Measurements from ENCODE around the gene LRP1B.
"Not testable (repeated sequence)": the region's sequence is repeated elsewhere in the genome, so short reads cannot be mapped to it uniquely, and the experiment has no call there.

LRP1B gene

DNA sequence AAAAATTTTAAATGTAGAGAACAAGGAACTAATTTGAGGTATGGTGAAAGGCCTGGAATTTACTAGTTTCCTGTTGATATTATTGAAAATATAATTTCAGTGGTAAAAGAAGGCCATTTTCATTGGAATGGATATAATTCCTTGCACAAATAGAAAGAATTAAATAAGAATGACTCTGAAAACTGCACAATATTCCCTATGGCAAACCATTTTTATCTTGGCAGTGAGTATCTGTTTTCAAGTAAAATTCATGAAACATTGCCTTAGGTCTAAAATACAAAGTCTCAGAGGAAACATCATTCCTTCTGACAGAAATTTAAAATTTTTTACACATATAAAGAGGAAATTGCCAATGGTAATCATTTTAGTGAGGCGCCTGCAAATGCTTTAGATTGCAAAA, 1468.3 kb downstream of the LRP1B start:
- no peak for DNase-seq (ENCODE audit: low spot score in 2 of 2)
- Mint-ChIP-seq H3K27ac (no peak overlapping the region), H3K36me3 (no peaks in the 10 kb centered on the region), H3K4me1 (no peaks in the 10 kb centered on the region), H3K4me3 (no peak overlapping the region), H3K9me3 (peaks cover 15% of the 10 kb centered on the region)
- ATAC-seq: no peak

DNA sequence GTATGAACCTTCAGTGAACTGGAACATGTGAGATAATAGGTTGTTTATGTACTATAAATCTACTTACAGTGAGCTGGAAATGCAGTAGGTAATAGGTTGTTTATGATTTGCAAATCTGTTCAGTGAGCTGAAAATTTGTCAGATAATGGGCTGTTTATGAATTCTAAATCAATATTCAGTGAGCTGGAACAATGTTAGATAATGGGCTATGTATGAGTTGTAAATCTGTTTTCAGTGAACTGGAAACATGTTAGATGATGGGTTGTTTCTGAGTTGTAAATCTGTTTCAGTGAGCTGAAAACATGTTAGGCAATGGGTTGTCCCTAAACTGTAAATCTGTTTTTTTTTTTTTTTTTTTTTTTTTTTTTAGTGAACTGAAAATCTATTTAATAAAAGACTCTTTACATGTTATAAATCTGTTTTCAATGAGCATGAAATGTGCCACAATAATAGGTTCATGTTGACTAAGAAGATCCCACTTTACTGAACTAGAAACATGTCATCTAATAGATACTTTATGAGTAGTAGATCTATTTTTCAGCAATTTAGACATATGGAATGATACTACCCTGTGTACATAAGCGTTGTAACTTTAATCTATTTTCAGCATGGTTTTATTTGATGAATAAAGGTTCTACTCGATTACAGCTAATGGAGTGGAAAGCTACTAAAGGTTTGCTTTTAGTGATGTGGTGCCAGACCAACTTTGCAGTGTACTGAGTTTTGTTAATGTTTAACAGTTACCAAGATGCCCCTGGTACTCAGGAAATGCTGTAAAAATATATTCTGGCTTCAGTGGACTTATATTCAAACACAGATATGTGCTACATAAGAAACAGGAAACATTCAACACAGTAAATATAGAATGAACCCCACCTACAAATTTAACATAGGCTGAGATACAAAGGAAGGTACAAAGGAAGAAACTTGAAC, 1471.8 kb downstream of the LRP1B start:
- ATAC-seq (no peak), DNase-seq (ENCODE audit: low spot score in 2 of 2) (no peak)
- Mint-ChIP-seq H3K4me3 (no peak overlapping the region), H3K36me3 (no peaks in the 10 kb centered on the region), H3K4me1 (no peaks in the 10 kb centered on the region), H3K9me3 (peaks cover 13% of the 10 kb centered on the region), H3K27ac (no peak overlapping the region)

DNA sequence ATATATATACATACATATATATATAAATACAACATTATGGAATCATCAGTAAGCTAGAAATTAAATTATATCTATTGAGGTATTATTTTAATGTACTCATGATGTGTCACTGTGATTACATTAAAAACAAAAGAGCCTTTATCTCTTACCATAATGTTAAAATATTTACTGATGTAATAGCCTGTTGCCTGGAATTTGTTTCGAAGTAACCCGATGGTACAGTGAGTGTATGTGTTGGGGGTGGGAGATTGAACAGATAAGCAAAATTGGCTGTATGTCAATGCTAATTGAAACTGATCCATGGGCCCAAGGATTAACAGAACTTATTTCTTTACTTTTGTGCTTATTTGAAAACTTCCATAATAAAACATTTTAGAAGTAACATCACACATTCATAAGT, 1473.2 kb downstream of the LRP1B start:
- Mint-ChIP-seq H3K27ac (no peak overlapping the region), H3K4me3 (no peak overlapping the region), H3K9me3 (peaks cover 14% of the 10 kb centered on the region), H3K4me1 (no peaks in the 10 kb centered on the region), H3K36me3 (no peaks in the 10 kb centered on the region)
- no peak for ATAC-seq
- no peak for DNase-seq (ENCODE audit: low spot score in 2 of 2)

DNA sequence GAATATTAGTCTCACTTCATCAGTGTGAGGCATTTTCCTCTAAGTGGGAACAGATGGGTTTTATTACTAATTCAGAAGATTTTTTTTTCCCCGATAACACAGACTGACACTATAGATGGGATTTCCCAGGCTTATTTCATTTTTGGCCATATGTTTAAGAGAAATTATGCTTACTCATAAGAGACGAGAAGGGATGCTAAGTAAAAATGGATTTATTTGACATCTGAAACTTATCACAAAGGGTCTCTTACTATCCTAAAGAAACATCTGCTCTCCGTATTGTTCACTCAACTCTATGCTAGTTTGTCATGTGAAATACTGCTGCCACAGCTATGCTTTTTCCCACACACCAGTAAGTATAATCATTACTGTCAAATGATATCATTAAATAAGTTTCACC, 1476.3 kb downstream of the LRP1B start:
- DNase-seq (ENCODE audit: low spot score in 2 of 2): no peak
- no peaks in the 10 kb centered on the region for H3K36me3 Mint-ChIP-seq
- H3K4me3 Mint-ChIP-seq: no peak overlapping the region
- no peak overlapping the region for H3K27ac Mint-ChIP-seq
- no peak for ATAC-seq
- H3K9me3 Mint-ChIP-seq: peaks cover 6% of the 10 kb centered on the region
- H3K4me1 Mint-ChIP-seq: no peaks in the 10 kb centered on the region

DNA sequence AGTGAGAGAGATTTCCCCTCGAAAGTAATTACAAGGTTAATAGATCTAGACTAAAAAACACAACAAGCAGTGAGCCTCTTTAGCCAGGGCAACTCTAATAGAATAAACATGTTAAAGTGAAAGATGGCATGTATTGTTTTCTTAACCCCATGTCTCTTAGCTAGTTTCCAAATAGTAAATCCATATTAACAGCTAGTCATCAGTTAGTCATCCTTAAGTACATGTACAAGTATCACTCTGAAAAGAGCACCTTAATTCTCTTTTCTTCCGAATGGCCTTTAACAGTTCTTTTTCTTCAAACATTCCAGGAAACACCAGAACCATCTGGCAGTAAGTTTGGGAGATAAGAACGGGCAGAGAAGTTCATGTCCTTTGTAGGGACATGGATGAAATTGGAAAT, 1480.0 kb downstream of the LRP1B start:
- H3K4me1 Mint-ChIP-seq: no peaks in the 10 kb centered on the region
- H3K27ac Mint-ChIP-seq: no peak overlapping the region
- no peak for ATAC-seq
- no peaks in the 10 kb centered on the region for H3K36me3 Mint-ChIP-seq
- H3K9me3 Mint-ChIP-seq: peaks cover 12% of the 10 kb centered on the region
- no peak for DNase-seq (ENCODE audit: low spot score in 2 of 2)
- no peak overlapping the region for H3K4me3 Mint-ChIP-seq

- H3K4me1 Mint-ChIP-seq, H3K27ac Mint-ChIP-seq: not testable (repeated sequence)
- H3K9me3 Mint-ChIP-seq: peaks cover 12% of the 10 kb centered on the region
Observed at GRCh38 chr2:140650134-140650533, 1480.7 kb downstream of the LRP1B start.

DNA sequence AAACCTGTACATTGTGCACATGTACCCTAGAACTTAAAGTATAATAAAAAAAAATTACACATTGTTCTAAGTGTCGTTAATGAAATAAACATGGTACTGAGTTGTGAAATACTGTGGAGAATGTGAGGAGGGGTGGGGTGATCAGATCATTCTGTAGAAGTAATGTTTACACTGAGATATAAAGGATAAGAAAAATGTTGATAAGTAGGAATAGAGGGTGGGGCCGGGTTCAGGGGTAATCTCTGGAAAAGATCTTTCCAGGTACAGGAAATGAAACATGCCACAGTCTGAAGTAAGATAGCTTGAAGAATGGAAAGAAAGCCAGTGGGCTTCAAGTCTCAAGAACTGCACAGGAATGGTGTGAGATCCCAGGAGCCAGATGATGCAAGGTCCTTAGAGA, 1482.4 kb downstream of the LRP1B start:
- no peak overlapping the region for H3K27ac Mint-ChIP-seq
- H3K36me3 Mint-ChIP-seq: no peaks in the 10 kb centered on the region
- no peaks in the 10 kb centered on the region for H3K4me1 Mint-ChIP-seq
- no peak for DNase-seq (ENCODE audit: low spot score in 2 of 2)
- H3K4me3 Mint-ChIP-seq: no peak overlapping the region
- peaks cover 12% of the 10 kb centered on the region for H3K9me3 Mint-ChIP-seq
- ATAC-seq: no peak

More at GRCh38 chr2:140650134-140650533, 1480.7 kb downstream of the LRP1B start:
- not testable (repeated sequence) for H3K36me3 Mint-ChIP-seq; H3K4me3 Mint-ChIP-seq; ATAC-seq; DNase-seq (ENCODE audit: low spot score in 2 of 2)

DNA sequence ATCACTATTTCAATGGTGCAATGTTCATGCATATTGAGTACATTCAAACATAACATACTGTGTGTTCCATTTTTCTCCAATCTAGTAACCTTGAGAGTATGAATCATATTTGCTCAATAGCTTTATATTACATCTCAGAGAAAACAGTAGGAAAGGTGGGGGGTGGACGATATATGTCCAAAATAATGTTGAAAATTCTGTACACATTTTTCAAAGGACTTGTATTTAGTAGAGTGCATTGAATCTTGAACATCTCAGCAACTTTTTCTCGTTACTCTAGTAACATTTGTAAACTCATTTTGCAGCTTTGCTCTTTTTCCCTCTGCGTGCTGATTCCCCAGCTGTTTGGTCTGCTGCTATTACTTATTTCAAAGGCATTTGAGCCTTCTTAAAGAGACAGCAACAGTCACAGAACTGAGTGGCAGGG, 1487.0 kb downstream of the LRP1B start:
- ATAC-seq: no peak
- Mint-ChIP-seq H3K27ac (no peak overlapping the region), H3K36me3 (no peaks in the 10 kb centered on the region), H3K9me3 (peaks cover 8% of the 10 kb centered on the region), H3K4me1 (no peaks in the 10 kb centered on the region), H3K4me3 (no peak overlapping the region)
- DNase-seq (ENCODE audit: low spot score in 2 of 2): no peak

GRCh38 chr2:140641163-140641562, 1489.7 kb downstream of the LRP1B start:
- Mint-ChIP-seq H3K27ac (no peak overlapping the region), H3K4me3 (no peak overlapping the region), H3K4me1 (no peaks in the 10 kb centered on the region), H3K9me3 (peaks cover 10% of the 10 kb centered on the region), H3K36me3 (no peaks in the 10 kb centered on the region)
- ATAC-seq: no peak
- no peak for DNase-seq (ENCODE audit: low spot score in 2 of 2)

DNA sequence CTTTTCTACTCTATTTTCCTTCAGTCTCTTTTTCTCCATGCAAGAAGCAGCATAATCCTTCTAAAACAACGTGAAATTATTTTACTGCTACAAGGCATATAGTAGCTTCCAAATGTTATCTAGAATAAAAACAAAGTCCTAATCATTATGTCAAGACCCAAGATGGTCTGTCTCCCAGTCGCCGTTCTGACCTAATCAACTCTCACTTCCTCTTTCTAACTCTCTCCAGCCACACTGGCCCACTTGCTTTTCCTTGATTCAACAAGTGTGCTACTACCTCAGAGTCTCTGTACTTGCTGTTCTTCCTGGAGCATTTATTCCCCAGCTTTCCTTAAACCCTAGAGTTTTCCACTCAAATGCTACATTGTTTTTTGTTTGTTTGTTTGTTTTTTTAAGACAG, 1491.2 kb downstream of the LRP1B start:
- Mint-ChIP-seq H3K4me3 (no peak overlapping the region), H3K9me3 (peaks cover 7% of the 10 kb centered on the region), H3K4me1 (no peaks in the 10 kb centered on the region), H3K27ac (no peak overlapping the region), H3K36me3 (no peaks in the 10 kb centered on the region)
- ATAC-seq (no peak), DNase-seq (ENCODE audit: low spot score in 2 of 2) (no peak)

DNA sequence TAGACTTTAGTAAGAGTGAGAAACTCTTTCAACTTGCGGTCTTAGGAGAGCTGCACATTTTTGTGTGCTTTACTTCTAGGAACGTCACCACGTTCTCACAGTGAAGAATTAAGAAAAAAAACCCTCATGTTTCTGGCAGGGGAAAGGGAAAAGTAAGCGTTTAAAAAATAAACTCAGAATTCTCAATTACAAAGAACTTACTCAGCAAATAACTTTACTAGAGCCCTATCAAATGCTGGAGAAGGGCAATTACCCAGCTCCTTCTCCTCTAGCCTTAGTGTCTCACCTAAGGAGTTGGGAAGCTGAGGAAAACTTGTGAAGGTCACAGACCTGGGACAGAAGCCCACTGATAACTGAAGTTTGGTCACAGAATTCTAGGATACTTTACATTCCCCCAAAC, 1500.3 kb downstream of the LRP1B start:
- ATAC-seq (no peak), DNase-seq (ENCODE audit: low spot score in 2 of 2) (no peak)
- Mint-ChIP-seq H3K27ac (no peak overlapping the region), H3K36me3 (no peaks in the 10 kb centered on the region), H3K4me1 (no peaks in the 10 kb centered on the region), H3K4me3 (no peak overlapping the region), H3K9me3 (peaks cover 22% of the 10 kb centered on the region)

- H3K4me3 Mint-ChIP-seq: no peak overlapping the region
- no peak for ATAC-seq
Observed at GRCh38 chr2:140627885-140628284, 1502.9 kb downstream of the LRP1B start.

GRCh38 chr2:140627136-140627535, 1503.7 kb downstream of the LRP1B start:
- H3K27ac Mint-ChIP-seq: no peak overlapping the region
- H3K9me3 Mint-ChIP-seq: peaks cover 20% of the 10 kb centered on the region
- no peak for DNase-seq (ENCODE audit: low spot score in 2 of 2)
- H3K36me3 Mint-ChIP-seq: no peaks in the 10 kb centered on the region
- no peaks in the 10 kb centered on the region for H3K4me1 Mint-ChIP-seq
- ATAC-seq: no peak
- H3K4me3 Mint-ChIP-seq: no peak overlapping the region

More at GRCh38 chr2:140627885-140628284, 1502.9 kb downstream of the LRP1B start:
- no peaks in the 10 kb centered on the region for H3K4me1 Mint-ChIP-seq
- H3K36me3 Mint-ChIP-seq: no peaks in the 10 kb centered on the region
- DNase-seq (ENCODE audit: low spot score in 2 of 2): no peak
- H3K27ac Mint-ChIP-seq: no peak overlapping the region
- peaks cover 23% of the 10 kb centered on the region for H3K9me3 Mint-ChIP-seq

GRCh38 chr2:140624200-140624599, 1506.6 kb downstream of the LRP1B start:
- ATAC-seq: no peak
- Mint-ChIP-seq H3K4me3 (no peak overlapping the region), H3K9me3 (peaks cover 20% of the 10 kb centered on the region), H3K27ac (no peak overlapping the region), H3K4me1 (no peaks in the 10 kb centered on the region), H3K36me3 (no peaks in the 10 kb centered on the region)
- DNase-seq (ENCODE audit: low spot score in 2 of 2): no peak

DNA sequence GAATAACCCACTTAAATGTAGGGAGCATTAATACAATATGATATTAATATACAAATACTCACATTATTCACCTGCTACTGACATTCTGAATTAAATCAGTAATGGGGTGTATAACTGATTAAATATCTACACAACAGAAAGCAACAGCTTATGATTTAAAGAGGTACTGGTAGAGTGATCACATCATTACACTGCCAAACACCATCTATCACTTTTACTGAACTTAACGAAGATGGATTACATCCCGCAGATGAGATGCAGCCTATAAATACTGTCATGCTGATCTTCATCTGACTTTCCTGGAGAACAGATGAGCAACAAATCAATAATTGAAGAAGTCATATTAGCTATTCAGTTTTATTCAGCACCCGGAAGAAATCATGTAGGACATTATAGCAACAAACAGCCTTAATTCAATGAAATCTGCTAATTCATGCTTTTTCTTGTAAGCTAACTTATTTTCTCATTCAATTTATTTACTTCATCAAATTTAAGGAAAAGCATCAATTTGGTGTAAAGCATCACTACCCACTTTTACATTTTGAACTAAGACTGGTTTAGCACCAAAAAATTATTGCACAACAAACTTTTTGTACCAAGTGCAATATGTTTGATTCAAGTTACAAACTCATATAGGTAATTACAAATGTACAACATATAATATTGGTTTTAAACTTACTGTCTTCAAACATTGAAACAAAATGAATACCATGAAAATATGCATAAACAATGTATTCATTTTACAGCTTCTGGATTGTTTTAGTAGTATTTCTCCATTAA, 1509.0 kb downstream of the LRP1B start:
- DNase-seq (ENCODE audit: low spot score in 2 of 2): no peak
- no peak for ATAC-seq
- H3K36me3 Mint-ChIP-seq: no peaks in the 10 kb centered on the region
- no peak overlapping the region for H3K27ac Mint-ChIP-seq
- H3K4me3 Mint-ChIP-seq: no peak overlapping the region
- H3K9me3 Mint-ChIP-seq: peaks cover 11% of the 10 kb centered on the region
- H3K4me1 Mint-ChIP-seq: no peaks in the 10 kb centered on the region

- H3K9me3 Mint-ChIP-seq: peaks cover 11% of the 10 kb centered on the region
- no peak overlapping the region for H3K4me3 Mint-ChIP-seq
- H3K4me1 Mint-ChIP-seq: no peaks in the 10 kb centered on the region
- no peak for ATAC-seq
- DNase-seq (ENCODE audit: low spot score in 2 of 2): no peak
- no peaks in the 10 kb centered on the region for H3K36me3 Mint-ChIP-seq
- no peak overlapping the region for H3K27ac Mint-ChIP-seq
Observed at GRCh38 chr2:140604788-140605187, 1526.0 kb downstream of the LRP1B start.

All from stimulated activated effector memory CD8-positive, alpha-beta T cell treated with anti-CD3 and anti-CD28 coated beads, Interleukin-12 subunit alpha, Interleukin-12 subunit beta, amount 100 ng/mL, for 72 hours (primary cell).